ENCODE measurements around the gene HOXD11.

The HOXD11 gene

DNA sequence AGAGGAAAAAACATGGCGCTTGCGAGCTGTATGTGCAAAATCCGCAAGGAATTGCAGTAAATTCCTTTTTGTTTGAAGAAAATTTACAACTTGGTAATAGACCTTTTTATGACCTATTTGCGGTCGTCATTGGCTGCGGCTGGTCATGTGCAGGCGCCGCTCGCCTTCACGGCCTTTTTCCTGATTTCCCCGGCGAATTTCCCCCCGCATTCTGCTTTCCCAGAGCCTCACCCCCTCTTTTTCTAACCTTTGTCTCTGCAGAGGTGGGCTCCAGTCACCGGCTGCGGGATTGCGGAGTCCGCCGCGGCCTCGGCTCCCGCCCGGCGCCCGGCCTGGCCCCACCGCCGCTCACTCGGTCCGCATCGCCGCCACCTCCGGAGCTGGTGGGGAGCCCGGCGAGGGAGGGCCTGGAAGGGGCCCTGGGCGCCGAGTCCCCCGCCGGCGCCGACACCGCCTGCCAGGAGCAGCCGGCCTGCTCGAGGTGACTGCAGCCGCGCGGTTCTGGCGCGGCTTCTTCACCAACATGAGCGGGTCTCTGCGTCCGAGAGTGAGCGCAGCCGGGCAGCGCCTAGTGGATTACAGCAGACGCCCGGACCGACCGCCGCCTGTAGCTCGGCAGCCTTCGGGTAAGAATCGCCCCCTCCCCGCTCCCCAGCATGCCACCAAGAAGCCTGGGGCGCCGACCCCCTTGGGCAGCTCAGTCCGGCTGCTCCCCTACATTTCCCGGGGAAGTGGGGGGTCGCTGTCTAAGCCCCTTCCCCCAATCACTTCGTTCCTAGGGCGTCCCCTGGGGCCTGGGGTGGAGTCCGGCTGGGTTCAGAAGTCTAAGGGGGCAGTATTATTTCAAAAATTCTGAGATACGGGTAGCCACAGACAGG lies 29.5 kb downstream of the HOXD11 start:
- DNase-seq: peak; percentile 88

DNA sequence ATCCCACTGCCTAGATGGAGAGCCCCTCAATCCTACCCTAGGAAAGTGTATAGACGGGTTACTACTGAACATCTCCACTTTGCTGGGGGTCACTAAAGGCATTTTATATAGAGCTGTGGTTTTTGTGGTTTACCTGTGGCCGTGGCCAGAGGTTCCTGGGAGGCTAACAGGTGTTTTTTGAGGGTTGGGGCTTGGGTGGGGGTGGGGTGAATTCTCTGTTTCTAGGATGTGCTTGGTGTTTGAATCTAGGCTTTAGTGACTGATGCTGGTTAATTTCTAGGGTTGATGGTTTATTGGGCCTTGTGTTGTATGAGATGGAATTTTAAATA lies 30.1 kb downstream of the HOXD11 start:
- no peak for DNase-seq

DNA sequence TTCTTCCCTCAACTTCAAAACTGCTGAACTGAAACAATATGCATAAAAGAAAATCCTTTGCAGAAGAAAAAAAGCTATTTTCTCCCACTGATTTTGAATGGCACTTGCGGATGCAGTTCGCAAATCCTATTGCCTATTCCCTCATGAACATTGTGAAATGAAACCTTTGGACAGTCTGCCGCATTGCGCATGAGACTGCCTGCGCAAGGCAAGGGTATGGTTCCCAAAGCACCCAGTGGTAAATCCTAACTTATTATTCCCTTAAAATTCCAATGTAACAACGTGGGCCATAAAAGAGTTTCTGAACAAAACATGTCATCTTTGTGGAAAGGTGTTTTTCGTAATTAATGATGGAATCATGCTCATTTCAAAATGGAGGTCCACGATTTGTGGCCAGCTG lies 30.8 kb downstream of the HOXD11 start:
- DNase-seq: peak; percentile 47

DNA sequence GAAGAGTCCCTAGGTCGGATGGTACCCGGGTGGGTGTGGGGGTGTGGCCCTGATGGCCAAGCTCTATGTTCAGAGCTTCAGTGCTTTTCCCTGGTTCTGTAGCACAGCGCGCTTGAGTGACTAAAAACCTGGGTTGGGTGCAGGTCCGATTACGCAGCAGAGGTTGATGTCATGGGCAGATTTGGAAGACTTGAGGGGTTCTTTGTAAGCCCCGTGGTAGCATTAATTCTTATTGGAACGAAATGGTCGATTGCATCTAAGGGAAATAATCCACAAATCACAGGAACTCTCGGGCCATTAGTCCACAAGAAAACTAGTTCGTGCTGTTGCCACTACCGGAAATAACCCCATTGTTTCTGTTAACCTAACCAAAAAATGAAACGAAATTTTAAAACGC lies 31.4 kb downstream of the HOXD11 start:
- peak; percentile 50 for DNase-seq

DNA sequence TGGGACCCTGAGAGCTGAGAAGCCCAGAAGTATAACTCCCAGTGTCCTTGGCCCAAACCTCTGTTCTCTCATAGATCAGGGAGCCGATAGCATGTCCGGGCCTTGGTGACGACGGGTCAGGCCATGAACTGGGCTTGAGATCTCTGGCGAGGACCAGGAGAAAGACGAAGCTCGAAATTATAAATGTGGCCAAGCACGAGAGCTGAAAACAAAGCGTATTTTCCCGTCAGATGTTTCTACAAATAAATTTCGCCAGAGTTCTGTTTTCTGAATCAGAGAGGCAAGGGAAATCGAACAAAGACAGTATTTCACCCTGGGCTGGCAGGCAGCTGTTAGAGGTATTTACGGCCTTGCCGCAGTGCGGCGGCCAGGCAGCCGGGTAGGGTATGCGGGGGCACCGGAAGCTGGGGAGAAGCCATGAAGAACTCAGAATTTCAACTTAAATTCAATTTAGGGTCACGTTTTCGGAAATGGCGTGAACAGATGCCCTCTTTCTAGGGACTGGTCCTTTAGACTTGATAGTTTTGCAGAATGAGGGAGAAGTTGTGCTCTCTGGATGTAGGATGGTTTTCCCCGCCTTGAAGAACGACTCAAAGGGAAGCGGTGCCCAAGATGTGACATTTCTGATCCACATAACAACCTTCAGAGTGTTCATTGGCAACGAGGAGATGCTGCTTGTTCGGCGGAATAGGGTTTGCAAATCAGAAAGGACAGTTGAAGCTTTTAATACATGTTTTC lies 32.0 kb downstream of the HOXD11 start:
- peak; percentile 65 for DNase-seq

DNA sequence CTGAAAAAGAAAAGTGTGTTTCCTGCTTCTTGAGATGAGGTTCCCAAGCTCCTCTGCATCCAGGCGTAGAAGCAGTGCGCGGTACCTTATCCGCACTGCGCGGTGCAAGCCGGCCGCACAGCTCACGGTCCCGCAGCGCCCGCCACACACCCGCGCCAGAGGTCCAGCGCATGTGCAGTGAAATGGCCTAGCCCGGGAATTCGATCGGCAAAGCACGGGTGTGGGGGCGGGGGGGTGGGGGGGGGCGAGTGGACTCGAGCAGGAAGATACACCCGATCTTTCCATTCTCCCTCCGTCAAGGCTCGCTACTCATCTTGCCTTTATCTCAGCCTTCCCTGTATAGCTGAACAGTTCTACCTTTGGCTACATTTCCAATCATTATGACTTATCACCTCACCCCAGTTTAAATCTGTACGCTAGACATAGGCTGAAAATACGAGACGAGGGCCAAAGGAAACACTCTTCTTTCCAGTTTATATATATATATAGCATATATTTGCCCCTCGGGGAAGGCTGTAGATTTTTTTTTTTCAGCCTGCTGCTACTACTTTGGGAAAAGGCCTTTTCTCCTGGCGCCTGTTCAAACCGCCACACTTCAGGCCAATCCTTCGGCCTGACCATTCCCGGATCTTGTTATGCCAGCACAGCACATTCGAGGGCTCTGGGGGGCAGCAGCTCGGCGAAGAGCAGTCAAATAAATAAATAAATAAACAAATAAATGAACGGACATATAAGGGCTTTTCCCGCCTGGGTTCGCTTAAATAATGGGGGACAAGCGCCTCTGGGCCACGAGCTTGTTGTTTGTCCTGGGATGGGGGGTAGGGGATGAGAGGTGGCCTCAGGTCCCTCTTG lies 32.8 kb downstream of the HOXD11 start:
- peak; percentile 80 for DNase-seq

DNA sequence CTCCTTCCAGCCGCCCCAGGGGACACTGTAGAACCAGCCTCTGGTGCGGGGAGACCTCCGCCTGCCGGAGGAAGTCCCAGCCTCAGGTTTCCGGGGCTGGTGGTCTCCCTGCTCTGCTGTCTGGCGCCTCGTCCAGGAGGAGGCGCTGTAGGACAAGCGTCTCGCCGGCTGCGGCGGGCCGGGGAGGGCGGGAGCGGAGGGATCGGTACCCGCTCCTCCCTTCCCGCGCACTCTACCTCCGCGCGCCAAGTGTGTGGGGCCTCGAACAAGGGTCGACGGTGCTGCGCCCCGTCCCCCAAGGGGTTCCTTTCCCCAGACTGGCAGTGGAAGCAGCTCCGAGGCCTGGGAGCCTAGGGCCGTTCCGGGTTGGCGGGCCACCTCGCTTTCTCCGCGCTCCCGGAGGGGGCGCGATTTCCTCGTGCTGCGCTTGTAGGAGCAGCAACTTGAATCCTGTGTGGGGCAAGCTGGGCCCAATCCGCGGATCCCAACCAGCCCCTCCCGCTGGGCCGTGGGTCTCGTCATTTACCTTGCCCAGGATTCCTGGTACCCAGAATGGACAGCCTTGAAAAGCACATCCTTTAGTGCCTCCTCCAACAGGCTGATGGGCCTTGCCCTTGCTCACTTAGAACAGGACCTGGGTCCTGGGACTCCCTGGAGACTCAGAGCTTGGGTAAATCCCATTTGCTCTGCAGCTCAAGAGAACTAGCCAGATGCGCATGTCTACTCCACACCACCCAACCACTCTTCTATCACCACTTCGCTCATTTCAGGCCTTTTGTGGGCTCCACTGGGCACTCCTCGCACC lies 33.6 kb downstream of the HOXD11 start:
- peak; percentile 83 for DNase-seq

DNA sequence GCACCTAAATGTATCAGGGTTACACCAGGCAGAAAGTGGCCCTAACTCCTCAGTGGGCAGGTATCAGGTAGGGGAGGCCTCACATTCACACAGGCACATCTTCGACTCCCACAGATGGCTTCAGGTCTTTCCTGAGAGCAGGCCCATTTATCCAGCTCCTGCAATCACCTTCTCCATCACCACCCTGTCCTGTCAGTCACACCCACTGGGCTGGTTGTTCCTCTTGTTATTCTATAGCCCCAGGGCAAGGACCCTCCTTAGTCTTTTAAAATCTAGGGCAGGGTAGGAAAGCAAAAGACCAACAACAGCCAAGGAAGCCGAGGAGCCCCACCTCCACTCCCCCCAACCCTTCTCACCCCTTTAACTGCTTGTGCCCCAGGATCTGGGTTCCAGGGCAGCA lies 35.2 kb downstream of the HOXD11 start:
- no peak for DNase-seq

DNA sequence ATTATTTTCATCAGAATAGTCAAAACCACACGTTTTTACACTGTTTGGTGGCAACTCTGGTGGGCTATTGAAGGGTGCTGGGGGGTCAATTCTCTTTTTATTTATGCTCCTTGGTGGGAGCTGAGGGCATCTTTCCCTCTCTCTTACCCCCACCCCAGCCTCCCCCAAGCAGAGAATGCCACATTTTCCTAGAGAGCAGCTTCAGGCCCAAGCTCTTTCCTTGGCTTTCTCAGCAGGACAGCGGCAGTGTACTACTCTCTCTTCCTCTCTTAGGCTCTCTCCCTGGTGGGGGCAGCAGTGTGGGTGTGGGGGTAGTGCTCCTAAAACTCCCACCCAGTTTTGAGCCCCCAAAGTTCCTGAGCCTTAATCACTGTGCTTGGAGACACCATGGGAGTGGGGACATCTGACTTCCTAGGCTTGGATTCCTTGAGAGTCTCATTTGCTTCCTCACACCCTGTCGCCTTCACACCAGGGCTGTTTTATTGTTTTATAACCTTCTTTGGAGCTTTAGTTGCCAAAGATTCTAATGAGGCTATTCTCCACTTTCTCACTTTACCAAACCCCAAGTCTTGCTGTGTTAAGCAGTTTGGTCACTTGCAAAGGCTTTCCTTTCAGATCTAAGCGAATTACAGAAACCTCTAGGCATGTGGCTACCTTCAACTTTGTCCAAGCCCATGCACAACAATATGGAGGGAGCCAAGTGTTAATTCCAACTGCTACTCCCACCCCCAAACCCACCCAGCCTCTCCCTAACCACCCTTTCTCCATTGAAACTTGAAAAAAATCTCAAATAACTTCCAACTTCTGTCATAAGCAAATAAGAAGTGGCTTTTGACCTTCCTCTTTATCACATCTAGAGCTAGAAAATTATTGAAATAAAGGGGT lies 38.2 kb downstream of the HOXD11 start:
- no peak for DNase-seq

DNA sequence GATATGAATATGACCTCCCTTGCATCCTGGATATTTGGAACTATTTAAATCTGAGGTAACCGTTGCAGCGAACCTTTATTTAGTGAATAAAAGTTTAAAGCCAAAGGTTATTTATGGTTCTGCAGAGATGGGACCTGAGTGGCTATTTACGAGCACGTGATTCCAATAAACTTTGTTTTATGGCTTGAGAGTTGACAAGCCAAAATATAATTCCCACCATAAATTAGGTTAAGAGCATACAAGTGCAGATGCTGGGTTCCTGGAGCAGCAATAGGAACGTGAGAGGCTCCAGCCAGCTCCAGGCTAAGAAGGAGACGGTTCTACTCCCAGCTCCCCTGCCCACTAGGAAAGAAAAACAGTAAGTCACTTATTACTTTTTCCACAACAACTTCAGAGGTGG lies 39.0 kb downstream of the HOXD11 start:
- peak; percentile 28 for DNase-seq

DNA sequence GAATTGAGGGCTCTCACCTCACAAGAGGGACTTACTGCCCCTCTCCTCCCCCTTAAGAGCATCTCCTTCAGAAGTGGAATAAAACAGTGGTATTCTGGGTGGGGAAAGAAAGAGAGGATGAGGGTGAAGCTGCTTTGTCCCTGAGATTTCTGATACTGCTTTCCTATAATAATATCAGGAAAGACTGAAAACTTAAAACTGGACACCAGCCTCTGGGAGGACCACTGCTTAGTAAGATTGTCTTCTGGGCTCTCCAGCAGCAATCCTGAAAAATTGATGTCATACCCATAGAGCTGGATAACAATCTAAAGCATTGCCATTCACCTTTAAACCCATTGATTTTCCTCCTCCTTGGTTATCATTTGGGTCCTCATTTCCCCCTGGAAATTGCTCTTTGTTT lies 39.6 kb downstream of the HOXD11 start:
- DNase-seq: no peak

DNA sequence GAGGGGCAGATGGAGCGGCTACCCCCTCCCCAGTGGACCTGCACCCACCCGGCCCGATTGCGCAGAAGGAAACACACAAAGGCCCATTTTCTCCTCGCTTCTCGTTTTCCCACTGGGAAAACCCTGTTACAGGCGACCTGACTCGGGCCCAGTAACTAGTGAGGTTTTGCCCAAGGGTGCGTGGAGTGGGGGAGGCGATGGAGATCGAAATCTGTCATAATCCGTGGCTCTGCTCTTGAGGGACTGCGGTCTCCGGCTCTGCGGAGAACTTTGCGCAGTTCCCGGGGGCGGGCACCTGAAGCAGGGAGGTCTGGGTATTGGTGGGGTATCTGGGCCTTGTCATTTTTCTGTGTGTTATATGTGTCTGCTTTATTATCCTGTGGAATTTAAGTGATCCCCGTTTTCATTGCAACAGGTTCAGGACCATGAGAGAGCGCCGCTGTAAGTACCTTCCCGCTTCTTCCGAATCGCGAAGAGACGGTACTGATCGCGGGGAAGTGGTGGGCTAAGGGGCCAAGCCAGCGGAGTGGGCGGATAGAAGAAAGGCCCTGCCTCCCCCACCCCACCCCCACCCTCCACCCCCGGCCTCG lies 40.2 kb downstream of the HOXD11 start:
- no peak for DNase-seq

DNA sequence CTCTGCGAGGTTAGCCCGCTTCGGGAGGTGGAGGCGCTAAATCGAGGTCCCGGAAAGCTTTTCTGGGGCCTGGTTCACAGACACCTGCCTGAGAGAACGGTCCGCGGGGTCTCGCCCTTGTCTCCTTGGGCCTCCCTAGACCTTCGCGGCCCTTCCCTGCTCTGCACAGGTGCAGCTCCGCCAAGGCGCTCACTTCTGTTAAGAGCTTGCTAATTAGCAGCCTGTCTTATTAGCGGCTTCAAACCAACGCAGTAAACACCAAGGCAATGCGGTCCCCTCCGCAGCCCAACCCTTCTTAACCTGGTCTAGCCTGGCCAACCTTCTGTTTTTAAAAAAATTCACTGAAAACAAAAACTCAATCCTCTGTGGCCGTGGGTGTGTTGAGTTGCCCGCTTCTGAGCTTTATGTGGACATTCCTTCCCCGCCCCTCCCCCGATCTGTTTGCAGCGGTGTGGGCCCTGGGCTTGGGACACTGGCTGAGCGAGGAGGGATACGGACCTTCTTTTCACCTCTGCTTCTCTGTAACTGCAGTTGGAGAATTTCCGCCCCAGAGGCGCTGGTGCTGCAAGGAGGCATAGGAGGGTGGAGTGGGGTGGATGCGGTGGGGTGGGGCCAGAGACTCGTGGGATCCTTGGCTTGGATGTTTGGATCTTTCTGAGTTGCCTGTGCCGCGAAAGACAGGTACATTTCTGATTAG lies 40.9 kb downstream of the HOXD11 start:
- no peak for DNase-seq

DNA sequence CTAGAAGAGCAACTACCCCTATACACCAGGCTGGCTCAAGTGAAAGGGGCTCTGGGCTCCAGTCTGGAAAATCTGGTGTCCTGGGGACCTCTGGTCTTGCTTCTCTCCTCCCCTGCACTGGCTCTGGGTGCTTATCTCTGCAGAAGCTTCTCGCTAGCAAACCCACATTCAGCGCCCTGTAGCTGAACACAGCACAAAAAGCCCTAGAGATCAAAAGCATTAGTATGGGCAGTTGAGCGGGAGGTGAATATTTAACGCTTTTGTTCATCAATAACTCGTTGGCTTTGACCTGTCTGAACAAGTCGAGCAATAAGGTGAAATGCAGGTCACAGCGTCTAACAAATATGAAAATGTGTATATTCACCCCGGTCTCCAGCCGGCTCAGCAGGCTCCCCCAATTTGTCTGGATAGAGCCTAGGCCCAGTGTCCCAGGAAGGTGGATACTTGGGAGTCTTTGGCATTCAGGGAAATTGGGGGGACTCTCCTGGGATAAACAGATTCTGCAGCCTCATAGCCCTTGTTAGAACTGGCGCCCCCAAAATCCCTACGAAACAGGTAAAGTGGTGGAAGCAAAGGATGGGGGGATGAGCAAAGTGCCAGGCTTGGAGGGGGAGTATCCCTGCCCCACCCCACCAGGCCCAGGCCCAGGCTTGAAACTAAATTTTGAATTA lies 41.8 kb downstream of the HOXD11 start:
- no peak for DNase-seq

DNA sequence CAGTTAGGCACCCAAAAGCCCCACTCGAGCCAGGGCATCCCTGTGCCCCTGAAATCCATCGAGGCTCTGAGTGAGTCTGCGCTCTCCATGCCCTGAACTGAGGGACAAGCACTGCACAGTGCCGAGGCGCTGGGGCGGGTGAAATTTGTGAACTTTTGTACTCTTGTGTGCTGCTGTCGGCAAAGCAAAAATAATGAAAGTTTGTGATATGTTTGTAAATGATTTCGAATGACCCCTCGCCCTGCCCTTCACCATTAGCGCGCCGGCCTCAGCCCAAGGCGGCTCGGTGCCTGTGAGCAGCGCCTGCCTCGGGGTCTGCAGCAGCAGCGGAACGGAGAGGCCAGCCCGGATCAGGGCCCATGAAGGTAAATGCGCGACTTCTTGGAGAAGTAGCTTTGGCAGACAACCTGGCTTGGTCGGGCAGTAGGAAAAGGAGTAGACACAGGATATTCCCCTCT lies 42.4 kb downstream of the HOXD11 start:
- no peak for DNase-seq

DNA sequence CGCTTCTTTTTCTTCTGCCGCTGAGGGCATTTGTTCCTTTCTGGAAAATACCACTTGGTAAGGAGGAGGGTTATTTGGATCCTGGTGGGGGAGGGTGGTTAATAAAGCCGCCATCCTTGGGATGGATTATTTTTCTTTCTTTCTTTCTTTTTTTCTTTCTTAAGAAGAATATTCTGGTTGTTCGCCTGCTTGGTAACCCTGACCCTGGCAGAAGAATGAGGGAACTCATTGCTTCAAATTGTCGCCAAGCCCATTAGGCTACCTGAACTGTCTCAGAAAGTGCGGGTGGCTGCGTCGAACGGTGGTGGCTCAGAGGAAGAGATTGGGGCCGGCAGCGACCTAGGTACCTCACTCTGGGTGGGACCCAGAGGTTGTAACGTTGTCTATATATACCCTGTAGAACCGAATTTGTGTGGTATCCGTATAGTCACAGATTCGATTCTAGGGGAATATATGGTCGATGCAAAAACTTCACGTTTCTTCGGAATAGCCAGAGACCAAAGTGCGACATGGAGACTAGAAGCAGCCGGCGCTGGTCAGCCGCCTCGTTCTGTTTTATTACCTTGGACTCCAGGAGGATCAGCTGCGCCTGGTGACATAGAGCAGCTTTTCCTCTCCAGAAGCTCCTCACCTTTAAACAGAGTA lies 43.0 kb downstream of the HOXD11 start:
- no peak for DNase-seq

DNA sequence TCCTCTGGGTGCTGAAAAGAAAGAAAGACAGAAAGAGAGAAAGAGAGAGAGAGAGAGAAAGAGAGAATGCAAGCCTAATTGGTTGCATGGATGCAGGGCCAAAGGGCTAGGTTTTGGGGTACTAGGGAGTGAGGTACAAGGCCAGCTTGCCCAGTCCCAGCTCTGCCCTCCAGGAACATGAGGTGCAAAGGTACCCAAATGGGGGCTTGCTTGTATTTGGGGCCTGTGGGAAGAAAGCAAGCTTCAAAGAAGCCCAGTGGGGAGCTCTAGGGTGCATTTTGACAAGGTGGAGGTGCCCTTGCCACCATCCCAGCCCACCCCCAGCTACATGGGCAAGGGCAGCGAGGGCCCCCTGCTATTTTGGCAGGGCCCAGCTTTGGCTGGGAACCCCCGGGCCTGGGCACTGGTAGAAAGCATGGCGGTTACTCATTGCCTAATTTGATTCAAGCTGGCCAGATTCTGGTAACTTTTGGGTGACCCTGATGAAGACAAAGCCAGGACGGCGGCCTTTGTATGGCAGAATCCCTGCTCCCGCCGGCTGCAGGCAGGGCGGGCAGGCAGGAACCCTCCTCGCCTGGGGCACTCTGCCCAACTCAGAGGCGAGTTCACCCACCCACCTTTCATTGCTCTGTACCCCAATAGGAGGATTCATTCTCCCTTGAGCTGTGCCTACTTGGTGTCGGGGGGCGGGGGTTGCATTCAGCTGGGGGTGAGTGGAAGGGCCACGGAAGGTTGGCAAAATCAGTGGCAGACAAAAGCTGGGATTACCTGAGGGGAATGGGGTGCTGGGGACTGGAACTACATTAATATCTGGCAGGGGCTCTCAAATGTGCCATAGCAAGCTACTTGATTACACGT lies 43.7 kb downstream of the HOXD11 start:
- no peak for DNase-seq
